HG03442 (cell line): ENCODE measurements around the gene B9D2.
"Not testable (repeated sequence)": the region's sequence is repeated elsewhere in the genome, so short reads cannot be mapped to it uniquely, and the experiment has no call there.

ENCODE experiments used
- ATAC-seq: cut with Tn5 transposase; IDR thresholded peaks from one replicate; pipeline ENCODE4 v1.9.1; 2021; ENCODE audit warnings: mild to moderate bottlenecking, moderate library complexity; ENCODE audit not compliant: unreplicated experiment

B9D2 gene

GRCh38 chr19:41392775-41393174 lies 28.8 kb upstream of the B9D2 start:
- no peak for ATAC-seq

- no peak for ATAC-seq
These were observed 27.7 kb upstream of the B9D2 start for GRCh38 chr19:41391618-41392017.

GRCh38 chr19:41386442-41386841 lies 22.5 kb upstream of the B9D2 start:
- no peak for ATAC-seq

- ATAC-seq: no peak
These were observed 20.4 kb upstream of the B9D2 start for GRCh38 chr19:41384351-41384750.

- ATAC-seq: not testable (repeated sequence)
These were observed 17.6 kb upstream of the B9D2 start for GRCh38 chr19:41381536-41381935.

- ATAC-seq: no peak
These were observed 14.2 kb upstream of the B9D2 start for GRCh38 chr19:41377977-41378709.

- ATAC-seq: no peak
These were observed 13.0 kb upstream of the B9D2 start for GRCh38 chr19:41376998-41377365.

- ATAC-seq: no peak
These were observed 12.5 kb upstream of the B9D2 start, which contains the start of gene TMEM91 for GRCh38 chr19:41376241-41376997. Gene TMEM91, plus strand, starts transcription at chr19:41376533. Its CDS starts 1,777 bp downstream, at chr19:41378310.

GRCh38 chr19:41373993-41374392 lies 10.0 kb upstream of the B9D2 start:
- no peak for ATAC-seq

GRCh38 chr19:41372501-41372900 lies 8.6 kb upstream of the B9D2 start:
- no peak for ATAC-seq

- no peak for ATAC-seq
These were observed 7.6 kb upstream of the B9D2 start for GRCh38 chr19:41371541-41371940.

- ATAC-seq: not testable (repeated sequence)
These were observed 7.2 kb upstream of the B9D2 start for GRCh38 chr19:41371119-41371518.

- ATAC-seq: no peak
These were observed 5.8 kb upstream of the B9D2 start for GRCh38 chr19:41369769-41370168.

GRCh38 chr19:41367848-41368301 lies 3.9 kb upstream of the B9D2 start:
- ATAC-seq: no peak

GRCh38 chr19:41366089-41366488 lies 2.1 kb upstream of the B9D2 start:
- ATAC-seq: no peak

GRCh38 chr19:41364524-41365391 lies 809 bp upstream of the B9D2 start:
- no peak for ATAC-seq

- no peak for ATAC-seq
These were observed 587 bp downstream of the B9D2 start for GRCh38 chr19:41363371-41363752.

GRCh38 chr19:41362143-41362847 lies 1.7 kb downstream of the B9D2 start:
- ATAC-seq: no peak

GRCh38 chr19:41359741-41360140 lies 4.2 kb downstream of the B9D2 start:
- no peak for ATAC-seq

- ATAC-seq: no peak
These were observed 6.2 kb downstream of the B9D2 start for GRCh38 chr19:41357746-41358145.
